CD14-positive monocyte (primary cell): ENCODE data around the gene ZFP36L1. TPM values are rescaled to one million over a fixed set of nuclear protein-coding genes. Genes with fewer than 3 reads are reported as not detected.

Experiments
- DNase-seq, 3 donors: peaks; one replicate each; pipeline ENCODE4 v3.0.0-alpha.2; 2011 to 2022
- H2AFZ ChIP-seq: 2 replicates; pipeline ENCODE4 v1.6.0; 2012; ENCODE audit warnings: mild to moderate bottlenecking, low read depth, low read length, inconsistent platforms; ENCODE audit not compliant: insufficient read depth, poor library complexity, severe bottlenecking
- H3K27ac ChIP-seq, 2 donors: 1 replicate in 1 of 2; 2 replicates in 1 of 2; pipeline ENCODE4 v1.5.1; 2012 to 2013; ENCODE audit warnings: low read length in 2 of 2, control low read depth in 1 of 2, inconsistent platforms in 1 of 2, low read depth in 1 of 2, mild to moderate bottlenecking in 1 of 2
- H3K27me3 ChIP-seq, 2 donors: one replicate each; pipeline versions ENCODE4 v1.6.0 to v1.6.1; 2011 to 2013; ENCODE audit warnings: low read length in 2 of 2; ENCODE audit not compliant: control insufficient read depth in 2 of 2, insufficient read depth in 2 of 2
- H3K36me3 ChIP-seq, 2 donors: replicated peaks in 1 of 2; 1 replicate in 1 of 2; 2 replicates in 1 of 2; pipeline versions ENCODE4 v1.5.1 to v1.6.1; 2012 to 2013; ENCODE audit warnings: low read length in 2 of 2, control low read depth in 1 of 2, inconsistent platforms in 1 of 2, mild to moderate bottlenecking in 1 of 2; ENCODE audit not compliant: insufficient read depth in 2 of 2, control insufficient read depth in 1 of 2
- H3K4me1 ChIP-seq, 2 donors: 1 replicate in 1 of 2; 2 replicates in 1 of 2; pipeline versions ENCODE4 v1.5.1 to v1.6.1; 2012 to 2013; ENCODE audit warnings: low read length in 2 of 2, control low read depth in 1 of 2, inconsistent platforms in 1 of 2, mild to moderate bottlenecking in 1 of 2, moderate library complexity in 1 of 2; ENCODE audit not compliant: insufficient read depth in 2 of 2, control insufficient read depth in 1 of 2
- H3K4me2 ChIP-seq: replicated peaks from 2 replicates; pipeline ENCODE3; 2012; ENCODE audit warnings: low read length, moderate library complexity, mild to moderate bottlenecking; ENCODE audit not compliant: poor library complexity, severe bottlenecking; ENCODE audit errors: extremely low read depth
- H3K4me3 ChIP-seq, 3 experiments: fragments of 200-600 bp in 1 of 3; sonication (generic) in 1 of 3; replicated peaks in 1 of 3; 1 replicate in 2 of 3; 2 replicates in 1 of 3; pipeline ENCODE4 v1.5.1; 2011 to 2013; ENCODE audit warnings: low read length in 3 of 3, mild to moderate bottlenecking in 3 of 3, control low read depth in 2 of 3, low read depth in 2 of 3, inconsistent platforms in 1 of 3, moderate library complexity in 1 of 3
- H3K79me2 ChIP-seq: 2 replicates; pipeline ENCODE4 v1.6.0; 2012; ENCODE audit warnings: mild to moderate bottlenecking, control low read depth, inconsistent platforms, low read length, moderate library complexity; ENCODE audit not compliant: insufficient read depth
- H3K9ac ChIP-seq: 2 replicates; pipeline ENCODE4 v1.6.0; 2017; ENCODE audit warnings: low read length, mild to moderate bottlenecking; ENCODE audit not compliant: insufficient read depth, poor library complexity, severe bottlenecking
- H3K9me3 ChIP-seq, 2 donors: replicated peaks in 1 of 2; 1 replicate in 1 of 2; 2 replicates in 1 of 2; pipeline versions ENCODE4 v1.5.1 to v1.6.1; 2012 to 2013; ENCODE audit warnings: low read length in 2 of 2, control low read depth in 1 of 2; ENCODE audit not compliant: control insufficient read depth in 1 of 2, insufficient read depth in 1 of 2
- H4K20me1 ChIP-seq: 2 replicates; pipeline ENCODE4 v1.6.0; 2012; ENCODE audit warnings: mild to moderate bottlenecking, low read length, control low read depth, moderate library complexity; ENCODE audit not compliant: insufficient read depth
- H3K27ac Mint-ChIP-seq, 7 donors: one replicate each; pipeline ENCODE4 v1.8.0; 2020; ENCODE audit warnings: mild to moderate bottlenecking in 7 of 7, mixed read lengths in 7 of 7, moderate library complexity in 6 of 7, inconsistent platforms in 2 of 7
- H3K27me3 Mint-ChIP-seq, 3 donors: one replicate each; pipeline ENCODE4 v1.8.0; 2021 to 2022; ENCODE audit warnings: low read depth in 3 of 3, mild to moderate bottlenecking in 3 of 3, mixed read lengths in 3 of 3, moderate library complexity in 3 of 3, inconsistent platforms in 1 of 3
- H3K36me3 Mint-ChIP-seq, 2 donors: one replicate each; pipeline ENCODE4 v1.8.0; 2020; ENCODE audit warnings: mixed read lengths in 2 of 2, inconsistent platforms in 1 of 2, mild to moderate bottlenecking in 1 of 2
- H3K4me1 Mint-ChIP-seq: one replicate; pipeline ENCODE4 v1.8.0; 2020; ENCODE audit warnings: mild to moderate bottlenecking, mixed read lengths
- H3K4me3 Mint-ChIP-seq, 2 donors: one replicate each; pipeline ENCODE4 v1.8.0; 2020; ENCODE audit warnings: mild to moderate bottlenecking in 2 of 2, mixed read lengths in 2 of 2, moderate library complexity in 1 of 2
- H3K9me3 Mint-ChIP-seq, 7 donors: one replicate each; pipeline ENCODE4 v1.8.0; 2020 to 2022; ENCODE audit warnings: mixed read lengths in 7 of 7, mild to moderate bottlenecking in 6 of 7, moderate library complexity in 6 of 7, inconsistent platforms in 2 of 7
- CTCF ChIP-seq: fragments of 200-600 bp; IDR thresholded peaks from one replicate; pipeline ENCODE4 v1.8.0; 2022; ENCODE audit warnings: antibody characterized with exemption, mild to moderate bottlenecking
- WGBS: methylation state at CpG from one replicate; pipeline ENCODE4 v1.1.5; 2013; ENCODE audit warnings: missing lambda C conversion rate; ENCODE audit not compliant: insufficient coverage; 5-methylcytosine and 5-hydroxymethylcytosine counted together
- intact Hi-C, 2 donors: fragments of 100-400 bp; cut with micrococcal nuclease; formaldehyde crosslinking; loops; one replicate each; pipeline versions ENCODE4 v1.15.0 to v1.15.1; 2023
- polyA plus RNA-seq, 3 donors: library from polyadenylated mRNA; depleted of rRNA in 1 of 3; unstranded in 2 of 3; stranded (reverse) in 1 of 3; fragments of 300-500 nt in 2 of 3; fragments of >200 nt in 1 of 3; fragmentation: Illumina TruSeq in 2 of 3; gene quantifications; 1 replicate in 2 of 3; 2 replicates in 1 of 3; pipeline ENCODE4 v1.2.3, GENCODE V29; 2012 to 2021

The ZFP36L1 gene
- polyA plus RNA-seq, 3 donors: 151 to 934 (median 185) TPM

DNA sequence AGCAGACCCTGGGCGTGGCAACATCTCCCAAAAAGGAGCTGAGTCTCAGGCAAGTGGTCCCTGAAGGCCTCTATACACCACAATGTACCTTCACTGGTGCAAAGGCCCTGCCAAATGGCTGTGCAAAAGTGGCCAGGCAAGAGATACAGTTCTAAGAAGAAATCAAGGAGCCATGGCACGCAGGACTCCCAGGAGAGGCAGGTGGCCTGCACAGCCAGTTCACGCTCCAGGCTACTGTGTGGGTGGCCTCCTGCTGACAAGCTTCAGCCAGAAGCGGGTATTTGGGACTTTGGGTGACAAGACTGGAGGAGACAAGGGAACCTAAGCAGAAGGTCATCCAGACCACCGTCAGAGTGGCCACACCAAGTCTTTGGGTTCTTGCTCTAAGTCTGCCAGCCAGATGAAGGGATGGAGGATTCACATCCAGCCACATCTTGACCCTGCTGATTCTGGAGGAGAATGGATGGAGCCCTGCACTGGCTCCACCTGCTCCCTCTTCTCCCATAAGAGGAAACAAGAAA is 20.5 kb upstream of the ZFP36L1 start:
- Mint-ChIP-seq H3K4me3 (no peak overlapping the region), H3K4me1 (peaks cover 37% of the 10 kb centered on the region), H3K36me3 (peaks cover 5 to 8% of the 10 kb centered on the region in 2 donors), H3K9me3 (peaks cover 0 to 2% (median 0%) of the 10 kb centered on the region in 7 donors), H3K27me3 (peaks cover 3 to 10% (median 4%) of the 10 kb centered on the region in 3 donors), H3K27ac (no peak overlapping the region)
- no peak overlapping the region for H3K4me3 ChIP-seq
- H3K27me3 ChIP-seq: no peaks in the 10 kb centered on the region
- peaks cover 8% of the 10 kb centered on the region for H3K79me2 ChIP-seq
- no peak overlapping the region for H3K9ac ChIP-seq
- DNase-seq: no peak
- no peaks in the 10 kb centered on the region for H3K36me3 ChIP-seq
- no peak for TF ChIP-seq CTCF
- H3K4me2 ChIP-seq: no peak overlapping the region
- H3K9me3 ChIP-seq: peaks cover 0 to 3% of the 10 kb centered on the region in 2 donors
- no peak overlapping the region for H2AFZ ChIP-seq
- peaks cover 31 to 39% of the 10 kb centered on the region in 2 donors for H3K4me1 ChIP-seq
- H4K20me1 ChIP-seq: no peaks in the 10 kb centered on the region
- no peak overlapping the region for H3K27ac ChIP-seq
- intact Hi-C loops: no loop called here
- WGBS: 97% methylated on average over 3 of the region's 5 CpGs

GRCh38 chr14:68811171-68811570 is 18.3 kb upstream of the ZFP36L1 start:
- intact Hi-C loops: no loop called here
- 100% methylated on average over 4 of the region's 10 CpGs for WGBS

More at GRCh38 chr14:68811171-68811570, 18.3 kb upstream of the ZFP36L1 start:
- H3K9me3 Mint-ChIP-seq: peaks cover 0 to 2% (median 0%) of the 10 kb centered on the region in 7 donors
- H3K36me3 ChIP-seq: no peaks in the 10 kb centered on the region
- H3K4me1 ChIP-seq: peaks cover 43 to 47% of the 10 kb centered on the region in 2 donors
- DNase-seq: no peak
- H3K27me3 ChIP-seq: no peaks in the 10 kb centered on the region
- H3K79me2 ChIP-seq: peaks cover 8% of the 10 kb centered on the region
- no peak overlapping the region for H3K4me2 ChIP-seq
- no peak overlapping the region for H3K4me3 ChIP-seq
- TF ChIP-seq CTCF: no peak
- no peak overlapping the region for H3K9ac ChIP-seq
- no peaks in the 10 kb centered on the region for H4K20me1 ChIP-seq
- no peak overlapping the region for H3K27ac ChIP-seq
- peaks cover 47% of the 10 kb centered on the region for H3K4me1 Mint-ChIP-seq
- peaks cover 3 to 9% (median 3%) of the 10 kb centered on the region in 3 donors for H3K27me3 Mint-ChIP-seq
- no peak overlapping the region for H3K27ac Mint-ChIP-seq
- peaks cover 0 to 3% of the 10 kb centered on the region in 2 donors for H3K9me3 ChIP-seq
- no peak overlapping the region for H2AFZ ChIP-seq
- no peak overlapping the region for H3K4me3 Mint-ChIP-seq
- H3K36me3 Mint-ChIP-seq: peaks cover 5 to 8% of the 10 kb centered on the region in 2 donors
